NCI-H82 (cell line): ENCODE measurements around the gene LILRA1.
"Not testable (repeated sequence)": the region's sequence is repeated elsewhere in the genome, so short reads cannot be mapped to it uniquely, and the experiment has no call there.

ENCODE experiments used
- DNase-seq: peaks from one replicate; lab custom pipeline; 2025; lab: John Stamatoyannopoulos, UW

The LILRA1 gene

DNA sequence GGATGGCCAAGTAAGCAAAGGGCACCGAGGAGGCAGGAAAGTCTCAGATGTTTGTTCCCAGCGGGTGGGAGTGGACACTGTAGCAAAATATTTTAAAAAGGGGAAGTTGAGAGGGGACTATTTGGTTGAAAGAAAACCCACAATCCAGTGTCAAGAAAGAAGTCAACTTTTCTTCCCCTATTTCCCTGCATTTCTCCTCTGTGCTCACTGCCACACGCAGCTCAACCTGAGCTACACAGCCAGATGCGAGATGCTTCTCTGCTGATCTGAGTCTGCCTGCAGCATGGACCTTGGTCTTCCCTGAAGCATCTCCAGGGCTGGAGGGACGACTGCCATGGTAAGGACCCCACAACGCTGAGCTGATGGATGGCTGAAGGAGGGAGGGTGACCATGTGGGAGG, at the start of gene LILRA1:
TSS of gene LILRA1 (plus strand) at position 188 of the 400 bp plus-strand sequence. CDS start 613 bp downstream, outside the sequence.
- DNase-seq = not testable (repeated sequence)

DNA sequence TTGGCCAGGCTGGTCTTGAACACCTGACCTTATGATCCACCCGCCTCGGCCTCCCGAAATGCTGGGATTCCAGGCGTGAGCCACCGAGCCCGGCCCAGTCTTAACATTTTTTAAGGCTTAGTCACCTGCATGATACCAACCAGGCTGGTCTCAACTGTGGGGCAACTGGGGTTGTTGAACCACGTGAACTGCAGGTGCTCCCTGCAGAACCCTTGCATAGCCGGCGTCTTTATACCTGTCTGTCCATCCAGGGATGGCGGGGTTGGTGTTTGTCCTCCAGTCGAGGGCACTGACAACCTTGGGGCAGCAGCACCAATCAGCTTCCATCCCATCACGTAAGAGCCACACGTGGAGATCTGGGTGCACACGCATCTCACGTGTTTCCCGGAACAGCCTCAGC, 44.6 kb upstream of the LILRA1 start:
- DNase-seq = no peak

GRCh38 chr19:54549224-54549623, 44.2 kb upstream of the LILRA1 start:
- no peak for DNase-seq

DNA sequence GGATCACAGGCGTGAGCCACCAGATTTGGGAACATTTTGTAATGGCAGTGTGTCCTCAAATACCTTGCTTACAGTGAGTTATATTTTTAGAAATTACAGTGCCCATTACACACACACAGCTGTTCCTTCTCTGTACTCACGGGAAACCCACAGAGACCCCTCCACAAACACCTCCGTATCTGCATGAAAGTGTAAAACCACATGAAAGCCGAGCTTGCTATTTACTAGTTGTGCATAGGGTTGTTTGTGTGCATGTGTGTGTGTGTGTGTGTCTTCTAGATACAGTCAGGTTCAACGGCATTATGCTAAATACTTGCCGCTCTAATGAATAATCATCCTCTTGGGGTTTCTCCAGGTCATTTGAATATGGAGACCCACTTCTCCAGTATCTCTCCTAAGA, 42.1 kb upstream of the LILRA1 start:
- DNase-seq = no peak

GRCh38 chr19:54551950-54552912, 41.2 kb upstream of the LILRA1 start:
- no peak for DNase-seq

GRCh38 chr19:54552913-54553310, 40.5 kb upstream of the LILRA1 start:
- DNase-seq = no peak

DNA sequence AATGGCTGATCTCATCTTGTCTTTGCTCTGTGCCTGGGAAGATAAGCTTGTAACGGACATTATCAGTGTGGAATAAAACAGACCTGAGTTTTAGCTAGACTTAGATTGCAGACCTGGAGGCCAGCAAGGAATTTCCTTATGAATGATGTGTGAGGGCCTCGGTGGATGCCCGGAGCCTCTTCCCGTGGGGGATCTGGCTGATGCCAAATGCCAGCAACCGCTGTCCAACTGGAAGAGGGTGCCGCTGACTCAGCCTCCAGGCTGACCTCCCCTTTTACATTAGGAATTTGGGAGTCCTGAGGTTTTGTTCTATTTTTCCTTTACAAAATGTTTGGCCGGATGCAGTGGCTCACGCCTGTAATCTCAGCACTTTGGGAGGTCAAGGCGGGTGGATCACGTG, 39.4 kb upstream of the LILRA1 start:
- DNase-seq = no peak

DNA sequence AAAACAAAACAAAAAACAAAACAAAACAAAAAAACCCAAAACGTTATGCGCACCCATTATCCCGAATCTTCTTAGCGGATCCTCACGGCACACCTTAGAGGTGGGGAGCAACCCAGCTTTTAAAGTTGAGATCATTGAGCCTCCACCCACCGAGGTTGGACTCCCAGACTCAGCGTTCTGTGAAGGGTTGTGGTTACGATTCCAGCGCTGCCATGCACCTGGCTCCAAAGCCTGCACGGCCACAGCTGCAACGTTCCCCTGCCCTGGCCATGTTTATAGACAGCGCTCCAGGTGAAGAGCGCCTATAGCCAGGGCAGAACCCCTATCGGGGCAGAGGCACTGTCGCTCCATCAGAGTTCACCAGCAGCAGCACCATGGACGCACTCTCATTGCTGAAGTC, 38.5 kb upstream of the LILRA1 start:
- no peak for DNase-seq

DNA sequence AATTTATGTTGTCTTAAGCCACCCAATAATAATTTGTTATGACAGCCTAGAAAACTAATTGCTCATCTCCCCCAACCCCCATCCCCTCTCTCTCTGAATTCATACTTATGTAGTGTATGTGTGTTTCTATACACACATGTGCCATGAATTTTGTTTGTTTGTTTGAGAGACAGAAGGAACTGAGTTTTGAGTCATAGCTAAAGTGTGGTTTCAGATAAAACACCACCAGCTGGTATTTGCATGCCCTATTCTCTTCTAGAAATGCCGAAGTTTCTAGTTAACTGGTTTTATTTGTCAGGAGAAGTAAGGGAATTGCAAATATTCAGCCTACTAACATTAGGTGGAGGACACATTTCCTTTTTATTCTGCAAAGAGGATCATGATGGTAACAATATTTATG, 37.2 kb upstream of the LILRA1 start:
- DNase-seq = no peak

GRCh38 chr19:54558339-54558738, 35.1 kb upstream of the LILRA1 start:
- DNase-seq = no peak

DNA sequence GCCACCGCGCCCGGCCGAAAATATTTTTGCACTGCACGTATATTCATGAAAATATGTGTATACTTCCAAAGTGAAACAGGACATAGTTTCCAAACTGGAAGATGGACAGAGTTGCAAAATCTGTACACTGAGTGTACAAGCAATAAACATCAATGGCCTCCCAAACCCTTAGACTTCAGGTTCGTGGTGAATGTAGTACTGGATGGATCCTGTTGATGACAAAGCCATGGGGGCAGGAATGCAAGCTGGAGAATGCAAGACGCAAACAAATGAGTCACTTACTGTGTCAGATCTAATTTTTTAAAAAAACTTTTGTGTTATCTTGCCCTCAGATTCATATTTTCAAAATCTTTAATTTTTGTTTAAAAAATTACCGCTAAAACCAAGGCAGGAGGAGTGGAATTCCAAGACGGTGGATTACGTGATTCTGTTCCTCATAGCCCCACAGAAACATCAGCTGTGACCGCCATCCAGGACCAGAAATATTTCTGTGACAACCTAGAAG, 32.5 kb upstream of the LILRA1 start:
- no peak for DNase-seq

DNA sequence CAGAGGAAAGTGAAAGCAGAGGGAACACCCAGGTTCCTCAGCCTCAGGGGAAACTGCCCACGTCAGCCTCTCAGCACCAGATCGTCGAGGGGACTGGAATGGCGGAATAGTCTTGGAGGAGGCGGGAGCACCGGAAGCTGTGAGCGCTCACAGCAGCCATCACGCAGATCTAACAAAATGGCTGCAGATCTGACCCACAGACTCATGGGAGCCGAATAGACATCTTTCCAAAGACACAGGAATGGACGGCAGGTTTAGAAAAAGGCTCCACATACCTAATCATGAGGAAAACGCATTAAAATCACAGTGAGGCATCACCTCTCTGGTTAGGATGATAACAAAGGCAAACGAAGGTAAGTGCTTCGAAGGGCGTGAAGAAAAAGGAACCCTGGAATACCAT, 31.6 kb upstream of the LILRA1 start:
- DNase-seq = peak; percentile 29

DNA sequence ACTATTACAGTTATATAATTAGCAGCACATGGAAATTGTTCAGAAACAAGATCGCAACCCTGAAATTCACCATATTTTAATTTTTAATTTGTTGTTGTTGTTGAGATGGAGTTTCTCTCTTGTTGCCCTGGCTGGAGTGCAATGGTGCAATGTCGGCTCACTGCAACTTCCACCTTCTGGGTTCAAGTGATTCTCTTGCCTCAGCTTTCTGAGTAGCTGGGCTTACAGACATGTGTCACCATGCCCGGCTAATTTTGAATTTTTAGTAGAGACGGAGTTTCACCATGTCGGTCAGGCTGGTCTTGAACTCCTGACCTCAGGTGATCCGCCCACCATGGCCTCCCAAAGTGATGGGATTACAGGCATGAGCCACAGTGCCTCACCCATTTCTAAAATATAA, 30.2 kb upstream of the LILRA1 start:
- DNase-seq = not testable (repeated sequence)

- DNase-seq = no peak
Observed at GRCh38 chr19:54570316-54570715, 23.1 kb upstream of the LILRA1 start.

DNA sequence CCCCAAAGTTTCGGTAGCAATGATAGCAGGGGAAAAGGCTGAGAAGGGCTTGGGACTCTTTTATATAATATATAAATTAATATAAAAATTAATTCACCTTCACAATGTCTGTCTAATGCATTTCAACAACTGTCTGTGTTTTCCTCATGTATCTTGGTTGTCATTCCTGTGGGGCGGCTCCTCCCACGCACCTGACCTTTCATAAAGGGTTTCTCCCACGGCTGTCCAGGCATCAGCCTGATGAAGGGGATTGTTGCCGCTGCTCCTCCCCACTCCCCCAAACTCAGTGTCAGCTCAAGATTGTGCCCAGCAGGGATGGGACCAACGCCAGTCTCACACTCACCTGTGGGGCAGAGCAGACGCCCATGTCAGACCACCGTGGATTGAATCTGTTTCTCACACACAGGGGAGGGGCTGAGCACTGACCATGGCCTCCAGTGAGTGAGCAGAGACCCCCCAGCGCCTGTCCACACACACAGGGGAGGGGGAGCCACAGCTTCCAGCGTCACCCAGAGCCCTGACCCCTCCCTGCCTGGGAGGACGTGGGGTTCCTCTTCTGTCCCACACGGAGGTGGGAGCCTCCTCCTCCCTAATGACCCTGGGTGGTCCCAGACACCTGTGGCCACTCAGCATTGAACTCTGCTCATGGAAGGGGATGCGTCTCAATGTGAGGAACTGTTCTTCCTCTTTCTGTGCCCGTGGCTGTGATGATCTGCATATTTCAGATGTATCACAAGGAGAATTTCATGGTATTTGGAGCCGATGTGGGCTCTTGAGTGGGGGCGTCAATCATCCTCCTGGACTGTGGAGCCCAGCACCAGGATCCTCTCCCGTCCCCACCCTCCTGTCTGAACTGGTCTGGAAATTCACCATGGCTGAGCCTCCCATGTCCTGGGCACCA, 21.5 kb upstream of the LILRA1 start:
- DNase-seq = not testable (repeated sequence)

- DNase-seq = no peak
Observed at GRCh38 chr19:54572696-54573311, 20.6 kb upstream of the LILRA1 start.

GRCh38 chr19:54573330-54573872, 20.0 kb upstream of the LILRA1 start, which contains the start of gene LILRA2:
TSS of gene LILRA2 (plus strand) at chr19:54573790. CDS start at chr19:54573879, 89 bp downstream.
- DNase-seq = no peak

DNA sequence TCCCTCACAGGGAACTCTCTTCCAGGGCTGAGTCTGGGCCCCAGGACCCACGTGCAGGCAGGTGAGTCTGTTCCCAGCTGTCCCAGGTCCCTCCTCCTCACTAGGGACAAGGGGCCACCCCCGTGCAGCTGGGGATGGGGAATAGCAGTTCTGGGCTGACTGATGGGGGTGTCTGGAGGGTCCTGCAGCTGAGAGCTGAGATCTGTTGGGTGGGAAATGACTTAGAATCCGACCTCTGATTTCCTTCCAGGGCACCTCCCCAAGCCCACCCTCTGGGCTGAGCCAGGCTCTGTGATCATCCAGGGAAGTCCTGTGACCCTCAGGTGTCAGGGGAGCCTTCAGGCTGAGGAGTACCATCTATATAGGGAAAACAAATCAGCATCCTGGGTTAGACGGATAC, 19.4 kb upstream of the LILRA1 start:
- no peak for DNase-seq

DNA sequence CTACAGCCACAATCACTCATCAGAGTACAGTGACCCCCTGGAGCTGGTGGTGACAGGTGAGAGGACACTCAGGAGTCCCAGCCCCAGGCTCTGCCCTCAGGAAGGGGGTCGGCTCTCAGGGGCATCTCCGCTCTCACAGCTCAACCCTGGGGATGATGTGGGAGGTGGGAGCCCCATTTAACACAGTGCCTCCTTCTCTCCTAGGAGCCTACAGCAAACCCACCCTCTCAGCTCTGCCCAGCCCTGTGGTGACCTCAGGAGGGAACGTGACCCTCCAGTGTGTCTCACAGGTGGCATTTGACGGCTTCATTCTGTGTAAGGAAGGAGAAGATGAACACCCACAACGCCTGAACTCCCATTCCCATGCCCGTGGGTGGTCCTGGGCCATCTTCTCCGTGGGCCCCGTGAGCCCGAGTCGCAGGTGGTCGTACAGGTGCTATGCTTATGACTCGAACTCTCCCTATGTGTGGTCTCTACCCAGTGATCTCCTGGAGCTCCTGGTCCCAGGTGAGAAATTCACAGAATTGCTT, 18.8 kb upstream of the LILRA1 start:
- DNase-seq = no peak

- DNase-seq = not testable (repeated sequence)
Observed at GRCh38 chr19:54575205-54575604, 18.2 kb upstream of the LILRA1 start.

- DNase-seq = no peak
Observed at GRCh38 chr19:54576411-54576976, 16.9 kb upstream of the LILRA1 start.
